ENCODE data around the gene IGFLR1.

IGFLR1 gene

DNA sequence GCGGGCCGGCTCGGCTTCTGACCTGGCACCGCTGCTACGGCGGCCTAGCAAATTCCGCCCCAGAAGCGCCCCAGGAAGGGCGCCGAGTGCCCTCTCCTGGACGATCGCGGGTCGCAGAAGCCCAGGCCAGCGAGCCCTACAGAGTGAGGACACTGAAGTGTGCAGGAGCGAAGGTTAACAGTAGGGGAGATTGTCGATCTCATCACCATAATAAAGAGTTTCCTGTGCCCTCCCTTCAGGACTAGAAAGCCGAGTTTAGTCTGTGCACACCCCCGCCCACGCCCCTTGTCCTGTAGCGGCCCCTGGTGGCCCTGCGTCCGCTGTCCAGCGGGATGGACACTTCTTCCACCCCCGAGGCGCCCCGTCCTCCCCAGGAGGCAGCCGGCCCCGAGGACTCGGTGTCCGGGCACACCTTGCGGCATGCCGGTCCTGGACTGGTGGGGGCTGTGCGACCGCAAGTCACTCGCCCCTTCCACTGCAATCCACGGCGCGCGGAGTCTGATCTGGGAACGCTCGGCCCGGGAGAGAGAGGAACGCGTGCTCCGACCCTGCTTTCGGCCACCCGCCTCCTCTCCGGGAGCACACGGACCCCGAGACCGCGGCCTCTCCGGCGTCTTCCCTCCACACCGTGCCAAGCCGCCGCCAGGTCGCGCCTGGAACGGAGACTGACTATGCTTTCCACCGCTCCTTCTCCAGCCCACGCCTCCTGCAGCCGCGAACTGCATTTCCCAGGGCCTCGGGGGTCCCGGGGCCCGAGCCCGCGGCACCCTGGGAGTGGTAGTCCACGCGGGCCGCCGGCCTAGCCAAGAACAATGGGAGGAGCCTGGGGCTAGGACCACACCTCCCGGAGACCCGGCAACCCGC is 25.2 kb downstream of the IGFLR1 start:
- TF ChIP-seq, protein P1, sequence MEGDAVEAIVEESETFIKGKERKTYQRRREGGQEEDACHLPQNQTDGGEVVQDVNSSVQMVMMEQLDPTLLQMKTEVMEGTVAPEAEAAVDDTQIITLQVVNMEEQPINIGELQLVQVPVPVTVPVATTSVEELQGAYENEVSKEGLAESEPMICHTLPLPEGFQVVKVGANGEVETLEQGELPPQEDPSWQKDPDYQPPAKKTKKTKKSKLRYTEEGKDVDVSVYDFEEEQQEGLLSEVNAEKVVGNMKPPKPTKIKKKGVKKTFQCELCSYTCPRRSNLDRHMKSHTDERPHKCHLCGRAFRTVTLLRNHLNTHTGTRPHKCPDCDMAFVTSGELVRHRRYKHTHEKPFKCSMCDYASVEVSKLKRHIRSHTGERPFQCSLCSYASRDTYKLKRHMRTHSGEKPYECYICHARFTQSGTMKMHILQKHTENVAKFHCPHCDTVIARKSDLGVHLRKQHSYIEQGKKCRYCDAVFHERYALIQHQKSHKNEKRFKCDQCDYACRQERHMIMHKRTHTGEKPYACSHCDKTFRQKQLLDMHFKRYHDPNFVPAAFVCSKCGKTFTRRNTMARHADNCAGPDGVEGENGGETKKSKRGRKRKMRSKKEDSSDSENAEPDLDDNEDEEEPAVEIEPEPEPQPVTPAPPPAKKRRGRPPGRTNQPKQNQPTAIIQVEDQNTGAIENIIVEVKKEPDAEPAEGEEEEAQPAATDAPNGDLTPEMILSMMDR (conservative IDR thresholded peaks at IDR 0.05; ENCODE audit: low read depth, low read length) = peak; percentile 85
- peak overlapping the region; percentile 85 for H3K4me3 ChIP-seq (ENCODE audit: low read depth, low read length)
- peak; percentile 97 for DNase-seq (ENCODE audit: low read depth)

DNA sequence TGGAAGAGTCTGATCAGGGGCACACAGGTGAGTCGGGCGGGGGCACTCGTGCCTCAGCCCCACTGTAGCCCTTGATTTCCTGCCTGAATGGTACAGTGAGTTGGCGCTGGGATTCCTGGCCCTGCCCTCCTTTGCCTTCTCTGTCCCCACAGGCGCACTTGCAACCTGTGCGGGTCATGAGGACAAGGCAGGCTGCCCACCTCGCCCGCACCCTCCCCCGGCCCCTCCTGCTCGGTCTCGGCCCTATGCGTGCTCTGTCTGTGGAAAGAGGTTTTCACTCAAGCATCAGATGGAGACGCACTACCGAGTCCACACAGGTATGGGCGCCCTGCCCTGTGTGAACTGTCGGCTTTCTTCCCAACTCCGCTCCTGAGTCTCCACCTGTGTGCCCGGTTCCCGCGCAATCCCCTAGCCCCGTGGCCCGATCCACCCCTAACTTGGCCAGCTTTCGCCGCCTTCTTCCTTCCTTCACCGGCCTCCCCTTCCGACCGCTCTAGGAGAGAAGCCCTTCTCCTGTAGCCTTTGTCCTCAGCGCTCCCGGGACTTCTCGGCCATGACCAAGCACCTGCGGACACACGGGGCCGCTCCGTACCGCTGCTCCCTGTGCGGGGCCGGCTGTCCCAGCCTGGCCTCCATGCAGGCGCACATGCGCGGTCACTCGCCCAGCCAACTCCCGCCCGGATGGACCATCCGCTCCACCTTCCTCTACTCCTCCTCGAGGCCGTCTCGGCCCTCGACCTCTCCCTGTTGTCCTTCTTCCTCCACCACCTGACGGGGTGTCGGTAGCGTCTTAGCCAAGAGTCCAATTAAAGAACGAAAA is 26.1 kb downstream of the IGFLR1 start:
- TF ChIP-seq, protein P1 (conservative IDR thresholded peaks at IDR 0.05; ENCODE audit: low read depth, low read length) = no peak
- peak overlapping the region; percentile 85 for H3K4me3 ChIP-seq (ENCODE audit: low read depth, low read length)
- DNase-seq (ENCODE audit: low read depth) = peak; percentile 41

DNA sequence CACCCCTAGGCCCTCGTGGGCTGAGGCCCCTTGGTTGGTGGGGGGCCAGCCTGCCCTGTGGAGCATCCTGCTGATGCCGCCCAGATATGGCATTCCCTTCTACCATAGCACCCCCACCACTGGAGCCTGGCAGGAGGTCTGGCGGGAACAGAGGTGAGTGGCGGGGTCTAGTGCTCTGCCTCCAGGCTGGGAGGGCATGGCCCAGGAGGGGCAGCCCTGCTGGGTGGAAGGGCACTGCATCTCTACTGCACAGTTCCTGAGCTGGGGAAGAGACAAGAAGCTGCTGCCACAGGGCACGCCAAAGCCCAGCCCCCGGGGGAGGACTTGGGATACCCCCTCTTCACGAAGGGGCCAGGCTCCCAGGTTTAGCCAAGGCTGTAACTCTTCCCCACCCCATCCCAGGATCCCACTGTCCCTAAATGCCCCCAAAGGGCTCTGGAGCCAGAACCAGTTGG is 26.9 kb downstream of the IGFLR1 start:
- no peak for DNase-seq (ENCODE audit: low read depth)
- TF ChIP-seq, protein P1 (conservative IDR thresholded peaks at IDR 0.05; ENCODE audit: low read depth, low read length) = no peak
- no peak overlapping the region for H3K4me3 ChIP-seq (ENCODE audit: low read depth, low read length)

DNA sequence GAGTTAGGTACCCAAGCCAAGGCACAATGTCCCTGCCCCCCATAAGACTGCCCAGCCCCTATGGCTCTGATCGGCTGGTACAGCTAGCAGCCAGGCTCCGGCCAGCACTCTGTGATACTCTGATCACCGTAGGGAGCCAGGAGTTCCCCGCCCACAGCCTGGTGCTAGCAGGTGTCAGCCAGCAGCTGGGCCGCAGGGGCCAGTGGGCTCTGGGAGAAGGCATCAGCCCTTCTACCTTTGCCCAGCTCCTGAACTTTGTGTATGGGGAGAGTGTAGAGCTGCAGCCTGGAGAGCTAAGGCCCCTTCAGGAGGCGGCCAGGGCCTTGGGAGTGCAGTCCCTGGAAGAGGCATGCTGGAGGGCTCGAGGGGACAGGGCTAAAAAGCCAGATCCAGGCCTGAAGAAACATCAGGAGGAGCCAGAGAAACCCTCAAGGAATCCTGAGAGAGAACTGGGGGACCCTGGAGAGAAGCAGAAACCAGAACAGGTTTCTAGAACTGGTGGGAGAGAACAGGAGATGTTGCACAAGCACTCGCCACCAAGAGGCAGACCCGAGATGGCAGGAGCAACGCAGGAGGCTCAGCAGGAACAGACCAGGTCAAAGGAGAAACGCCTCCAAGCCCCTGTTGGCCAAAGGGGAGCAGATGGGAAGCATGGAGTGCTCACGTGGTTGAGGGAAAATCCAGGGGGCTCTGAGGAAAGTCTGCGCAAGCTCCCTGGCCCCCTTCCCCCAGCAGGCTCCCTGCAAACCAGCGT is 27.5 kb downstream of the IGFLR1 start:
- DNase-seq (ENCODE audit: low read depth) = no peak
- no peak overlapping the region for H3K4me3 ChIP-seq (ENCODE audit: low read depth, low read length)
- TF ChIP-seq, protein P1 (conservative IDR thresholded peaks at IDR 0.05; ENCODE audit: low read depth, low read length) = no peak

DNA sequence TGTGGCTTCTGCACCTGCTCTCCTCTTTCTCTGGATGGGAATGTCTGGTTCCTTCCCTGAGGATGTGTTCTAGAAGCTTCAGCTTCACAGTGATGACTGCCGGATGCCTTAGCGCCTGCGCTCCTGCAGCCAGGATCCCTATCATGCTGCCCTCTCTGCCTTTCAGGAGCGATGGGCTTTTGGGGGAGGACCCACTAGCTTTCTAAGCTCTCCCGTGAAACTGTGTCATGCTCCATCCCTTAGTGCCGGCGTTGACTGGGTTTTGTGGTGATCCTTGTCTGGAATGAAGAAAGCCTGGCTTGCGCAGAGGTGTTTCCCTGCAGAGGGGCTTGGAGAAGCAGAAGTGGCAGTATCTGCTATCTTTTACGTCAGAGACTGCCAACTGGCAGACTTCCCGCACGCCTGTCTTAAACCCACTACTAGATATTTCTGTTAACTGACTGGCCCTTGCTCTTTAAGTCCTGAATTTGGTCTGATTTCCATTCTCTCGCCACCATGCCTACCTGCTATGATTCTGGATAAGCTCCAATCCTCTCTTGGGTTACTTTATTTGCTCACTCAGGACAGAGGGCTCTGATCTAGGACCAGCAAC is 28.3 kb downstream of the IGFLR1 start:
- no peak for DNase-seq (ENCODE audit: low read depth)
- TF ChIP-seq, protein P1 (conservative IDR thresholded peaks at IDR 0.05; ENCODE audit: low read depth, low read length) = no peak
- H3K4me3 ChIP-seq (ENCODE audit: low read depth, low read length) = no peak overlapping the region

DNA sequence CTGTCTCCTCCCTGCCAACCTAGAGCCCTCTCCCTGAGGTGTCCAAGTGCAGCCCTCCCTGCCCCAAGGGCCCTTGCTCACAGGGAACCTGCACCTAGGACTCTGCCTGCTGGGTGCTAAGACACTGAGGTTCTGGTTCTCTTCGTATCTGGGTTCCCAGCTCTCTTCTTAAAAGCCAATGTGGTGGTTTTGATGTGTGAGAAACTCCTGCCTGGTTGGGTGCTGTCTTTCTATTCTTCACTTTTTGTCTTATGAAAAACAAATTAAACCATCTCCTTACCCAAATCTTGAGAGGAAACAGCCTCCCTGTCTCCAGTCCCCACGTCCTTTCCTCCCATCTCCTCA is 28.8 kb downstream of the IGFLR1 start:
- TF ChIP-seq, protein P1 (conservative IDR thresholded peaks at IDR 0.05; ENCODE audit: low read depth, low read length) = no peak
- DNase-seq (ENCODE audit: low read depth) = no peak
- no peak overlapping the region for H3K4me3 ChIP-seq (ENCODE audit: low read depth, low read length)
